ENCODE results near the gene PRKCZ. TPM values are rescaled to one million over a fixed set of nuclear protein-coding genes. Genes with fewer than 3 reads are reported as not detected.

The PRKCZ gene
- polyA plus RNA-seq, 2 donors, result 21.2 to 34.3 TPM

- Histone ChIP-seq H3K9me3 (ENCODE audit: control insufficient read depth in 2 of 2, insufficient read depth in 1 of 2, low read depth in 1 of 2, low read length in 1 of 2) (no peaks in the 10 kb centered on the region), H3K36me3 (ENCODE audit: control insufficient read depth in 2 of 2, insufficient read depth in 2 of 2, low read length in 1 of 2) (peaks cover 0 to 40% of the 10 kb centered on the region in 2 donors), H3K27ac (ENCODE audit: low read depth in 2 of 2, low read length in 1 of 2) (no peak overlapping the region), H3K4me3 (ENCODE audit: low read depth in 1 of 2, low read length in 2 of 2) (no peak overlapping the region), H3K4me1 (ENCODE audit: control insufficient read depth in 2 of 2, insufficient read depth in 2 of 2, low read length in 1 of 2) (no peaks in the 10 kb centered on the region), H3K27me3 (ENCODE audit: control insufficient read depth in 1 of 2, insufficient read depth in 2 of 2, low read length in 2 of 2) (no peaks in the 10 kb centered on the region)
- WGBS, 2 donors, result 93 to 94% methylated on average over 34 to 35 of the region's 35 CpGs
These were observed 9.2 kb downstream of the PRKCZ start for GRCh38 chr1:2059290-2059953.

- peaks cover 0 to 40% of the 10 kb centered on the region in 2 donors for H3K36me3 ChIP-seq (ENCODE audit: control insufficient read depth in 2 of 2, insufficient read depth in 2 of 2, low read length in 1 of 2)
- H3K27me3 ChIP-seq (ENCODE audit: control insufficient read depth in 1 of 2, insufficient read depth in 2 of 2, low read length in 2 of 2), result no peaks in the 10 kb centered on the region
- 86 to 90% methylated on average over 15 of the region's 15 CpGs for WGBS, 2 donors
- H3K9me3 ChIP-seq (ENCODE audit: control insufficient read depth in 2 of 2, insufficient read depth in 1 of 2, low read depth in 1 of 2, low read length in 1 of 2), result no peaks in the 10 kb centered on the region
- no peak overlapping the region for H3K27ac ChIP-seq (ENCODE audit: low read depth in 2 of 2, low read length in 1 of 2)
- no peaks in the 10 kb centered on the region for H3K4me1 ChIP-seq (ENCODE audit: control insufficient read depth in 2 of 2, insufficient read depth in 2 of 2, low read length in 1 of 2)
- H3K4me3 ChIP-seq (ENCODE audit: low read depth in 1 of 2, low read length in 2 of 2), result no peak overlapping the region
These were observed 9.9 kb downstream of the PRKCZ start for GRCh38 chr1:2060072-2060471.

- 93 to 95% methylated on average over 21 to 23 of the region's 23 CpGs for WGBS, 2 donors
- Histone ChIP-seq H3K36me3 (ENCODE audit: control insufficient read depth in 2 of 2, insufficient read depth in 2 of 2, low read length in 1 of 2) (peaks cover 0 to 37% of the 10 kb centered on the region in 2 donors), H3K27ac (ENCODE audit: low read depth in 2 of 2, low read length in 1 of 2) (no peak overlapping the region)
These were observed 10.3 kb downstream of the PRKCZ start for GRCh38 chr1:2060535-2060934.

GRCh38 chr1:2061065-2061778 is 11.0 kb downstream of the PRKCZ start:
- Histone ChIP-seq H3K4me3 (ENCODE audit: low read depth in 1 of 2, low read length in 2 of 2) (no peak overlapping the region), H3K9me3 (ENCODE audit: control insufficient read depth in 2 of 2, insufficient read depth in 1 of 2, low read depth in 1 of 2, low read length in 1 of 2) (no peaks in the 10 kb centered on the region), H3K4me1 (ENCODE audit: control insufficient read depth in 2 of 2, insufficient read depth in 2 of 2, low read length in 1 of 2) (no peaks in the 10 kb centered on the region), H3K36me3 (ENCODE audit: control insufficient read depth in 2 of 2, insufficient read depth in 2 of 2, low read length in 1 of 2) (peaks cover 0 to 30% of the 10 kb centered on the region in 2 donors), H3K27me3 (ENCODE audit: control insufficient read depth in 1 of 2, insufficient read depth in 2 of 2, low read length in 2 of 2) (no peaks in the 10 kb centered on the region), H3K27ac (ENCODE audit: low read depth in 2 of 2, low read length in 1 of 2) (no peak overlapping the region)
- WGBS, 2 donors, result 85 to 87% methylated on average over 28 of the region's 28 CpGs

More at GRCh38 chr1:2060535-2060934, 10.3 kb downstream of the PRKCZ start:
- H3K9me3 ChIP-seq (ENCODE audit: control insufficient read depth in 2 of 2, insufficient read depth in 1 of 2, low read depth in 1 of 2, low read length in 1 of 2), result no peaks in the 10 kb centered on the region
- no peak overlapping the region for H3K4me3 ChIP-seq (ENCODE audit: low read depth in 1 of 2, low read length in 2 of 2)
- H3K4me1 ChIP-seq (ENCODE audit: control insufficient read depth in 2 of 2, insufficient read depth in 2 of 2, low read length in 1 of 2), result no peaks in the 10 kb centered on the region
- no peaks in the 10 kb centered on the region for H3K27me3 ChIP-seq (ENCODE audit: control insufficient read depth in 1 of 2, insufficient read depth in 2 of 2, low read length in 2 of 2)

GRCh38 chr1:2065699-2066098 is 15.5 kb downstream of the PRKCZ start:
- H3K27ac ChIP-seq (ENCODE audit: low read depth in 2 of 2, low read length in 1 of 2), result no peak overlapping the region
- H3K36me3 ChIP-seq (ENCODE audit: control insufficient read depth in 2 of 2, insufficient read depth in 2 of 2, low read length in 1 of 2), result peaks cover 0 to 20% of the 10 kb centered on the region in 2 donors
- no peaks in the 10 kb centered on the region for H3K9me3 ChIP-seq (ENCODE audit: control insufficient read depth in 2 of 2, insufficient read depth in 1 of 2, low read depth in 1 of 2, low read length in 1 of 2)
- no peak overlapping the region for H3K4me3 ChIP-seq (ENCODE audit: low read depth in 1 of 2, low read length in 2 of 2)
- H3K27me3 ChIP-seq (ENCODE audit: control insufficient read depth in 1 of 2, insufficient read depth in 2 of 2, low read length in 2 of 2), result no peaks in the 10 kb centered on the region
- H3K4me1 ChIP-seq (ENCODE audit: control insufficient read depth in 2 of 2, insufficient read depth in 2 of 2, low read length in 1 of 2), result no peaks in the 10 kb centered on the region
- 94 to 96% methylated on average over 4 of the region's 4 CpGs for WGBS, 2 donors

- no peak overlapping the region for H3K27ac ChIP-seq (ENCODE audit: low read depth in 2 of 2, low read length in 1 of 2)
- H3K4me3 ChIP-seq (ENCODE audit: low read depth in 1 of 2, low read length in 2 of 2), result no peak overlapping the region
- no peaks in the 10 kb centered on the region for H3K4me1 ChIP-seq (ENCODE audit: control insufficient read depth in 2 of 2, insufficient read depth in 2 of 2, low read length in 1 of 2)
- 94 to 96% methylated on average over 21 of the region's 21 CpGs for WGBS, 2 donors
- H3K36me3 ChIP-seq (ENCODE audit: control insufficient read depth in 2 of 2, insufficient read depth in 2 of 2, low read length in 1 of 2), result peaks cover 0 to 13% of the 10 kb centered on the region in 2 donors
- no peaks in the 10 kb centered on the region for H3K9me3 ChIP-seq (ENCODE audit: control insufficient read depth in 2 of 2, insufficient read depth in 1 of 2, low read depth in 1 of 2, low read length in 1 of 2)
- no peaks in the 10 kb centered on the region for H3K27me3 ChIP-seq (ENCODE audit: control insufficient read depth in 1 of 2, insufficient read depth in 2 of 2, low read length in 2 of 2)
These were observed 17.2 kb downstream of the PRKCZ start for GRCh38 chr1:2067393-2067792.

- H3K9me3 ChIP-seq (ENCODE audit: control insufficient read depth in 2 of 2, insufficient read depth in 1 of 2, low read depth in 1 of 2, low read length in 1 of 2), result no peaks in the 10 kb centered on the region
- H3K27me3 ChIP-seq (ENCODE audit: control insufficient read depth in 1 of 2, insufficient read depth in 2 of 2, low read length in 2 of 2), result no peaks in the 10 kb centered on the region
- no peak overlapping the region for H3K27ac ChIP-seq (ENCODE audit: low read depth in 2 of 2, low read length in 1 of 2)
- peaks cover 0 to 13% of the 10 kb centered on the region in 2 donors for H3K36me3 ChIP-seq (ENCODE audit: control insufficient read depth in 2 of 2, insufficient read depth in 2 of 2, low read length in 1 of 2)
- WGBS, 2 donors, result 90 to 94% methylated on average over 16 to 17 of the region's 17 CpGs
- no peak overlapping the region for H3K4me3 ChIP-seq (ENCODE audit: low read depth in 1 of 2, low read length in 2 of 2)
- H3K4me1 ChIP-seq (ENCODE audit: control insufficient read depth in 2 of 2, insufficient read depth in 2 of 2, low read length in 1 of 2), result no peaks in the 10 kb centered on the region
These were observed 17.8 kb downstream of the PRKCZ start for GRCh38 chr1:2067981-2068380.

GRCh38 chr1:2068951-2069350 is 18.7 kb downstream of the PRKCZ start:
- Histone ChIP-seq H3K4me1 (ENCODE audit: control insufficient read depth in 2 of 2, insufficient read depth in 2 of 2, low read length in 1 of 2) (no peaks in the 10 kb centered on the region), H3K9me3 (ENCODE audit: control insufficient read depth in 2 of 2, insufficient read depth in 1 of 2, low read depth in 1 of 2, low read length in 1 of 2) (no peaks in the 10 kb centered on the region), H3K36me3 (ENCODE audit: control insufficient read depth in 2 of 2, insufficient read depth in 2 of 2, low read length in 1 of 2) (peaks cover 0 to 13% of the 10 kb centered on the region in 2 donors), H3K27ac (ENCODE audit: low read depth in 2 of 2, low read length in 1 of 2) (no peak overlapping the region), H3K4me3 (ENCODE audit: low read depth in 1 of 2, low read length in 2 of 2) (no peak overlapping the region), H3K27me3 (ENCODE audit: control insufficient read depth in 1 of 2, insufficient read depth in 2 of 2, low read length in 2 of 2) (no peaks in the 10 kb centered on the region)
- WGBS, 2 donors, result 93 to 95% methylated on average over 19 of the region's 19 CpGs

- Histone ChIP-seq H3K27me3 (ENCODE audit: control insufficient read depth in 1 of 2, insufficient read depth in 2 of 2, low read length in 2 of 2) (no peaks in the 10 kb centered on the region), H3K4me1 (ENCODE audit: control insufficient read depth in 2 of 2, insufficient read depth in 2 of 2, low read length in 1 of 2) (no peaks in the 10 kb centered on the region), H3K27ac (ENCODE audit: low read depth in 2 of 2, low read length in 1 of 2) (no peak overlapping the region), H3K9me3 (ENCODE audit: control insufficient read depth in 2 of 2, insufficient read depth in 1 of 2, low read depth in 1 of 2, low read length in 1 of 2) (no peaks in the 10 kb centered on the region), H3K36me3 (ENCODE audit: control insufficient read depth in 2 of 2, insufficient read depth in 2 of 2, low read length in 1 of 2) (peaks cover 0 to 13% of the 10 kb centered on the region in 2 donors), H3K4me3 (ENCODE audit: low read depth in 1 of 2, low read length in 2 of 2) (no peak overlapping the region)
- 89 to 92% methylated on average over 11 of the region's 11 CpGs for WGBS, 2 donors
These were observed 19.8 kb downstream of the PRKCZ start for GRCh38 chr1:2070016-2070415.

All from esophagus (tissue), 2 donors.